GM21529 (cell line): ENCODE results near the gene CACNB2.

Experiments used
- ATAC-seq: cut with Tn5 transposase; IDR thresholded peaks from one replicate; pipeline ENCODE4 v1.9.1; 2021; ENCODE audit not compliant: unreplicated experiment

The CACNB2 gene

GRCh38 chr10:18224626-18225445, 84.6 kb downstream of the CACNB2 start:
- no peak for ATAC-seq

GRCh38 chr10:18226336-18226735, 86.1 kb downstream of the CACNB2 start:
- no peak for ATAC-seq

- no peak for ATAC-seq
Measured at GRCh38 chr10:18229826-18230225, 89.6 kb downstream of the CACNB2 start.

- no peak for ATAC-seq
Measured at GRCh38 chr10:18230794-18231193, 90.6 kb downstream of the CACNB2 start.

GRCh38 chr10:18231480-18231879, 91.3 kb downstream of the CACNB2 start:
- no peak for ATAC-seq

- ATAC-seq, result no peak
Measured at GRCh38 chr10:18233775-18234174, 93.6 kb downstream of the CACNB2 start.

GRCh38 chr10:18235477-18235876, 95.3 kb downstream of the CACNB2 start:
- ATAC-seq, result no peak

- no peak for ATAC-seq
Measured at GRCh38 chr10:18236756-18237155, 96.5 kb downstream of the CACNB2 start.

GRCh38 chr10:18238870-18239485, 98.8 kb downstream of the CACNB2 start:
- no peak for ATAC-seq

GRCh38 chr10:18240185-18240882, 100.1 kb downstream of the CACNB2 start:
- ATAC-seq, result no peak

- no peak for ATAC-seq
Measured at GRCh38 chr10:18246967-18247366, 106.7 kb downstream of the CACNB2 start.

GRCh38 chr10:18252086-18252485, 111.9 kb downstream of the CACNB2 start:
- no peak for ATAC-seq

GRCh38 chr10:18254086-18254485, 113.9 kb downstream of the CACNB2 start:
- no peak for ATAC-seq

- no peak for ATAC-seq
Measured at GRCh38 chr10:18254692-18255091, 114.5 kb downstream of the CACNB2 start.

- ATAC-seq, result no peak
Measured at GRCh38 chr10:18260310-18260922, 120.2 kb downstream of the CACNB2 start.

- ATAC-seq, result no peak
Measured at GRCh38 chr10:18261063-18261610, 120.9 kb downstream of the CACNB2 start.

- ATAC-seq, result no peak
Measured at GRCh38 chr10:18261768-18262231, 121.6 kb downstream of the CACNB2 start.

GRCh38 chr10:18264466-18265050, 124.3 kb downstream of the CACNB2 start:
- ATAC-seq, result no peak

- no peak for ATAC-seq
Measured at GRCh38 chr10:18268005-18268404, 127.8 kb downstream of the CACNB2 start.

- no peak for ATAC-seq
Measured at GRCh38 chr10:18271491-18271890, 131.3 kb downstream of the CACNB2 start.

- ATAC-seq, result no peak
Measured at GRCh38 chr10:18273039-18273438, 132.8 kb downstream of the CACNB2 start.
